Measurements from ENCODE around the gene CNTNAP5.

- TF ChIP-seq CTCF (conservative IDR thresholded peaks at IDR 0.05; ENCODE audit: low read depth, low read length) (no peak), EZH2 (IDR thresholded peaks at IDR 0.05; ENCODE audit: borderline replicate concordance, low read depth, low read length, poor library complexity, severe bottlenecking) (no peak)
These were observed 126.6 kb downstream of the CNTNAP5 start for GRCh38 chr2:124151691-124152090.
